ENCODE measurements around the gene DUSP3. TPM values are rescaled to one million over a fixed set of nuclear protein-coding genes. Genes with fewer than 3 reads are reported as not detected.

The DUSP3 gene
- total and polyA plus RNA-seq, 2 donors (not counting 1 experiment from before 2014, with no cell fraction given) = 8.9 to 18.2 TPM

- Histone ChIP-seq H3K4me2 (replicated peaks; ENCODE audit: low read depth, low read length, poor library complexity, severe bottlenecking) (no peak overlapping the region), H4K20me1 (ENCODE audit: control insufficient read depth, insufficient read depth, low read length, poor library complexity, severe bottlenecking) (no peaks in the 10 kb centered on the region), H3K4me3 (ENCODE audit: control extremely low read depth in 1 of 5, extremely low read depth in 1 of 5, insufficient read depth in 1 of 5, low read depth in 2 of 5, low read length in 4 of 5) (no peak overlapping the region), H3K27ac (ENCODE audit: low read length in 2 of 2) (no peak overlapping the region), H3K36me3 (replicated peaks in 1 of 2; ENCODE audit: control extremely low read depth in 1 of 2, control insufficient read depth in 1 of 2, extremely low read depth in 1 of 2, insufficient read depth in 2 of 2, low read length in 1 of 2) (no peaks in the 10 kb centered on the region), H3K4me1 (ENCODE audit: control insufficient read depth in 2 of 2, insufficient read depth in 2 of 2, low read length in 2 of 2) (no peaks in the 10 kb centered on the region), H2AFZ (ENCODE audit: insufficient read depth, low read depth, low read length, poor library complexity, severe bottlenecking) (no peak overlapping the region), H3K9me3 (ENCODE audit: control extremely low read depth in 1 of 3, control insufficient read depth in 2 of 3, insufficient read depth in 1 of 3, low read length in 2 of 3) (no peaks in the 10 kb centered on the region), H3K27me3 (replicated peaks in 1 of 4; ENCODE audit: control extremely low read depth in 1 of 4, control insufficient read depth in 3 of 4, insufficient read depth in 4 of 4, low read length in 3 of 4) (peaks cover 0 to 3% (median 0%) of the 10 kb centered on the region in 4 experiments), H3K9ac (ENCODE audit: low read length) (no peak overlapping the region), H3K79me2 (ENCODE audit: control insufficient read depth, insufficient read depth, low read length) (no peaks in the 10 kb centered on the region)
- ATAC-seq (ENCODE audit: low read depth) (no peak), DNase-seq (no peak)
- POLR2A ChIA-PET = no interaction called here
- intact Hi-C loops (cut with micrococcal nuclease) = no loop called here
- Mint-ChIP-seq H3K27ac (no peak overlapping the region), H3K4me3 (no peak overlapping the region), H3K9me3 (ENCODE audit: insufficient read depth) (no peaks in the 10 kb centered on the region), H3K27me3 (no peaks in the 10 kb centered on the region), H3K4me1 (no peaks in the 10 kb centered on the region)
- WGBS (ENCODE audit: insufficient coverage) = 100% methylated on average over 2 of the region's 8 CpGs
- no peak for TF ChIP-seq EZH2 (IDR thresholded peaks at IDR 0.05; ENCODE audit: borderline replicate concordance, insufficient read depth, low read depth, low read length, poor library complexity, severe bottlenecking)
- no peak for TF ChIP-seq CTCF (IDR thresholded peaks at IDR 0.05)
- CTCF ChIA-PET = interaction anchor here (1.1 to 1.6 kb wide), 3 partner anchors 8 to 36 kb away, joined by 3 to 4 read pairs (median 3); no protein-coding TSS in a partner anchor
These were observed 50.7 kb downstream of the DUSP3 start for GRCh38 chr17:43728081-43728480.

DNA sequence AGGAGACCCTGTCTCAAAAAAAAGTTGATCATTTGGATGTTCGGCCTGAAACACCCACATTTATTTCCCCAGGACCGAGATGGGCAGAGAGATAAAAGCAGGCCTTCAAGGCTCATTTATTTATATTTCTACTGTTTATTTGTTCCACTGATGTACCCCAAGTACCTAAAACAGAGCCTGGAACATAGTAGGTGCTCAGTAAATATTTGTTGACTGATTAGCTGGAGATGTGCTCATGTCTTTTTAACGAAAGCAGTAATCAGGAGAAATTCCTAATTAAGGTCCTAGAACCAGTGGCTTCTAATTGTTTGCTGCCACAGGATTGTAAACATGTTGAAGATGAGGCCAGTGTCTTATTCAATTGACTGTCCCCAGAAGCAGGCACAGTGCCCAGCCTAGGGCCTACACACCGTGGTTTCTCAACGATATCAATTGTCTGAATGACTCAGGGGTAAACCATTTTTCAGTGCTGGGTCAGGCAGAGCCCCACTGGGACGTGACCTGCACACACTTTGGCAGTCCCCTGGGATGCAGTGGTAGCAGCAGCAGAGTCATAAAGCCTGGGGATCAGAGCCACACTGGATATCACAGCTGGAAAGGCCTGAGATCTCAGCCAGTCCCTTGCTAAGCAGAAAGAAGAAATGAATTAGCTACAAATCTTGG, 54.9 kb downstream of the DUSP3 start:
- Histone ChIP-seq H3K9ac (ENCODE audit: low read length) (no peak overlapping the region), H3K4me2 (replicated peaks; ENCODE audit: low read depth, low read length, poor library complexity, severe bottlenecking) (no peak overlapping the region), H4K20me1 (ENCODE audit: control insufficient read depth, insufficient read depth, low read length, poor library complexity, severe bottlenecking) (no peaks in the 10 kb centered on the region), H3K27ac (ENCODE audit: low read length in 2 of 2) (no peak overlapping the region), H3K36me3 (replicated peaks in 1 of 2; ENCODE audit: control extremely low read depth in 1 of 2, control insufficient read depth in 1 of 2, extremely low read depth in 1 of 2, insufficient read depth in 2 of 2, low read length in 1 of 2) (no peaks in the 10 kb centered on the region), H3K79me2 (ENCODE audit: control insufficient read depth, insufficient read depth, low read length) (no peaks in the 10 kb centered on the region), H3K4me1 (ENCODE audit: control insufficient read depth in 2 of 2, insufficient read depth in 2 of 2, low read length in 2 of 2) (peaks cover 3 to 12% of the 10 kb centered on the region in 2 donors), H3K4me3 (ENCODE audit: control extremely low read depth in 1 of 5, extremely low read depth in 1 of 5, insufficient read depth in 1 of 5, low read depth in 2 of 5, low read length in 4 of 5) (no peak overlapping the region), H3K27me3 (replicated peaks in 1 of 4; ENCODE audit: control extremely low read depth in 1 of 4, control insufficient read depth in 3 of 4, insufficient read depth in 4 of 4, low read length in 3 of 4) (peaks cover 0 to 3% (median 0%) of the 10 kb centered on the region in 4 experiments), H2AFZ (ENCODE audit: insufficient read depth, low read depth, low read length, poor library complexity, severe bottlenecking) (no peak overlapping the region), H3K9me3 (ENCODE audit: control extremely low read depth in 1 of 3, control insufficient read depth in 2 of 3, insufficient read depth in 1 of 3, low read length in 2 of 3) (no peaks in the 10 kb centered on the region)
- 54% methylated on average over 4 of the region's 6 CpGs for WGBS (ENCODE audit: insufficient coverage)
- Mint-ChIP-seq H3K9me3 (ENCODE audit: insufficient read depth) (no peaks in the 10 kb centered on the region), H3K27ac (no peak overlapping the region), H3K4me1 (peaks cover 10% of the 10 kb centered on the region), H3K27me3 (no peaks in the 10 kb centered on the region), H3K4me3 (no peak overlapping the region)
- intact Hi-C loops (cut with micrococcal nuclease) = no loop called here
- DNase-seq = no peak
- ChIA-PET POLR2A (no interaction called here), CTCF (interaction anchor here (1.0 to 1.3 kb wide), 2 partner anchors 29 to 147 kb away, joined by 3 read pairs; no protein-coding TSS in a partner anchor)
- TF ChIP-seq EZH2 (IDR thresholded peaks at IDR 0.05; ENCODE audit: borderline replicate concordance, insufficient read depth, low read depth, low read length, poor library complexity, severe bottlenecking) = no peak
- TF ChIP-seq CTCF (IDR thresholded peaks at IDR 0.05) = no peak
- ATAC-seq (ENCODE audit: low read depth) = no peak
